Right lobe of liver (tissue), 4 donors: ENCODE results near the gene N4BP2L2.

Experiments used
- POLR2A ChIP-seq: fragments of 450-650 bp; IDR thresholded peaks from one replicate; pipeline ENCODE4 v1.6.1; 2017; ENCODE audit warnings: antibody characterized with exemption, mild to moderate bottlenecking
- TF ChIP-seq, protein P1 (sequence below), 4 donors: fragments of 200-600 bp in 3 of 4; fragments of 450-650 bp in 1 of 4; IDR thresholded peaks; one replicate each; pipeline versions ENCODE4 v1.5.1 to v1.8.0; 2016 to 2022; ENCODE audit warnings: antibody characterized with exemption in 4 of 4, mild to moderate bottlenecking in 2 of 4
- donor health status: DM: no; HTN: no; CAD: no.
- donor health status: DM: no; HTN: no; CAD: no.
- donor health status: DM: no; HTN: yes; CAD: no.

DNA sequence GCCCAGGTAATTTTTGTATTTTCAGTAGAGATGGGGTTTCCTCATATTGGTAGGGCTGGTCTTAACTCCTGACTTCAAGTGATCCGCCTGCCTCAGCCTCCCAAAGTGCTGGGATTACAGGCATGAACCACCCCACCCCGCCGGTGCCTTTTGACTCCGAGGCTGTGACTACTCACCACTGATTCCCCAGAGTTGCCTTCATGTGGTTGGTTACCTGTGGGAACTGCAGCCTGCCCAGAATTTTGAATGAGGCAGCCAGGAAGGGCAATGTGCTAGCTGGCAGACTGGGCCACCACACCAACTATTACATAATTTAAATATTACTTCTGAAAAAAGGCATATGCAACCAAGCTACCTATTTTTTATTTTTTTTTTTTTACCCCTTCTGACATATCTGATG, 42.8 kb downstream of the N4BP2L2 start:
- TF ChIP-seq, protein P1, sequence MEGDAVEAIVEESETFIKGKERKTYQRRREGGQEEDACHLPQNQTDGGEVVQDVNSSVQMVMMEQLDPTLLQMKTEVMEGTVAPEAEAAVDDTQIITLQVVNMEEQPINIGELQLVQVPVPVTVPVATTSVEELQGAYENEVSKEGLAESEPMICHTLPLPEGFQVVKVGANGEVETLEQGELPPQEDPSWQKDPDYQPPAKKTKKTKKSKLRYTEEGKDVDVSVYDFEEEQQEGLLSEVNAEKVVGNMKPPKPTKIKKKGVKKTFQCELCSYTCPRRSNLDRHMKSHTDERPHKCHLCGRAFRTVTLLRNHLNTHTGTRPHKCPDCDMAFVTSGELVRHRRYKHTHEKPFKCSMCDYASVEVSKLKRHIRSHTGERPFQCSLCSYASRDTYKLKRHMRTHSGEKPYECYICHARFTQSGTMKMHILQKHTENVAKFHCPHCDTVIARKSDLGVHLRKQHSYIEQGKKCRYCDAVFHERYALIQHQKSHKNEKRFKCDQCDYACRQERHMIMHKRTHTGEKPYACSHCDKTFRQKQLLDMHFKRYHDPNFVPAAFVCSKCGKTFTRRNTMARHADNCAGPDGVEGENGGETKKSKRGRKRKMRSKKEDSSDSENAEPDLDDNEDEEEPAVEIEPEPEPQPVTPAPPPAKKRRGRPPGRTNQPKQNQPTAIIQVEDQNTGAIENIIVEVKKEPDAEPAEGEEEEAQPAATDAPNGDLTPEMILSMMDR (IDR thresholded peaks at IDR 0.05), result no peak
- no peak for TF ChIP-seq POLR2A
